HUES64 (cell line): Measurements from ENCODE around the gene HNRNPA2B1.
"Not testable (repeated sequence)": the region's sequence is repeated elsewhere in the genome, so short reads cannot be mapped to it uniquely, and the experiment has no call there.

ENCODE experiments used
- H3K27ac ChIP-seq: 2 replicates; pipeline ENCODE4 v1.7.0; 2013; ENCODE audit warnings: low read depth, low read length, inconsistent platforms
- H3K27me3 ChIP-seq: 2 replicates; pipeline ENCODE4 v1.6.1; 2013; ENCODE audit warnings: mild to moderate bottlenecking, low read length; ENCODE audit not compliant: insufficient read depth
- H3K36me3 ChIP-seq: 2 replicates; pipeline ENCODE4 v1.6.1; 2013; ENCODE audit warnings: mild to moderate bottlenecking, low read length; ENCODE audit not compliant: insufficient read depth
- H3K4me1 ChIP-seq: 2 replicates; pipeline ENCODE4 v1.6.1; 2013; ENCODE audit warnings: mild to moderate bottlenecking, low read length, moderate library complexity; ENCODE audit not compliant: insufficient read depth
- H3K4me3 ChIP-seq: 2 replicates; pipeline ENCODE4 v1.5.1; 2013; ENCODE audit warnings: mild to moderate bottlenecking, low read length, moderate library complexity
- H3K9ac ChIP-seq: 2 replicates; pipeline ENCODE4 v1.6.1; 2013; ENCODE audit warnings: mild to moderate bottlenecking, low read depth, low read length
- H3K9me3 ChIP-seq: 2 replicates; pipeline ENCODE4 v1.6.1; 2013; ENCODE audit warnings: low read depth, low read length; ENCODE audit not compliant: insufficient read depth
- WGBS: fragments of 150-250, 120-280 bp; methylation state at CpG from one replicate; pipeline ENCODE4 v1.1.7; 2013; ENCODE audit warnings: missing lambda C conversion rate; 5-methylcytosine and 5-hydroxymethylcytosine counted together

The HNRNPA2B1 gene

GRCh38 chr7:26197153-26198115 lies 3.1 kb downstream of the HNRNPA2B1 start:
- Histone ChIP-seq H3K4me1 (peaks cover 29% of the 10 kb centered on the region), H3K27me3 (no peaks in the 10 kb centered on the region), H3K9me3 (no peaks in the 10 kb centered on the region), H3K36me3 (peaks cover 72% of the 10 kb centered on the region), H3K27ac (peak overlapping the region; percentile 23; the same call in 1 of the 2 replicates), H3K9ac (peak overlapping the region; percentile 100), H3K4me3 (peak overlapping the region; percentile 94)
- 19% methylated on average over 5 of the region's 5 CpGs for WGBS

- Histone ChIP-seq H3K4me3 (peak overlapping the region; percentile 94), H3K27ac (no peak overlapping the region), H3K9me3 (no peaks in the 10 kb centered on the region), H3K9ac (peak overlapping the region; percentile 100; the same call in 1 of the 2 replicates), H3K27me3 (no peaks in the 10 kb centered on the region), H3K36me3 (peaks cover 86% of the 10 kb centered on the region), H3K4me1 (peaks cover 29% of the 10 kb centered on the region)
- 85% methylated on average over 10 of the region's 10 CpGs for WGBS
Measured at GRCh38 chr7:26195867-26196657, 4.5 kb downstream of the HNRNPA2B1 start.

DNA sequence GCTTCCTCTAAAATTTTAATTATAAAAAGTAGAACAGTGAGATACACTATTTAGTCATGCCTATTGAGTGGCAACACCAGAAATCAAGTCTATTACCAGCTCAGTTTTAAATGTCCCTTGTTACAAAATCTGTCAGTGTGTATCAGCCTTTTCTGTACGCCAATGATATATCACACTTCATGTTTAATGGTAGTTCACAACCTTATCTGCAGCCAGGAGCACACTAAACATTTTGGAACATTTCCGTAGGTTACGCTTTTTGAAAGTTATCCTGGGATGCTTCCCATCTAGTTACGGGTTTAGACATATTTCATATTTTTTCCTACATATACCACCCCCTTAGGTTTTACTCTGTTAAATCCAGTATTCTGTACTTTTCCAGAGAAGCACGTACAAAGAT lies 5.4 kb downstream of the HNRNPA2B1 start:
- H3K4me3 ChIP-seq: peak overlapping the region; percentile 94; the same call in 1 of the 2 replicates
- H3K27ac ChIP-seq: no peak overlapping the region
- peaks cover 94% of the 10 kb centered on the region for H3K36me3 ChIP-seq
- H3K27me3 ChIP-seq: no peaks in the 10 kb centered on the region
- no peak overlapping the region for H3K9ac ChIP-seq
- peaks cover 29% of the 10 kb centered on the region for H3K4me1 ChIP-seq
- 90% methylated on average over 5 of the region's 5 CpGs for WGBS
- H3K9me3 ChIP-seq: no peaks in the 10 kb centered on the region

DNA sequence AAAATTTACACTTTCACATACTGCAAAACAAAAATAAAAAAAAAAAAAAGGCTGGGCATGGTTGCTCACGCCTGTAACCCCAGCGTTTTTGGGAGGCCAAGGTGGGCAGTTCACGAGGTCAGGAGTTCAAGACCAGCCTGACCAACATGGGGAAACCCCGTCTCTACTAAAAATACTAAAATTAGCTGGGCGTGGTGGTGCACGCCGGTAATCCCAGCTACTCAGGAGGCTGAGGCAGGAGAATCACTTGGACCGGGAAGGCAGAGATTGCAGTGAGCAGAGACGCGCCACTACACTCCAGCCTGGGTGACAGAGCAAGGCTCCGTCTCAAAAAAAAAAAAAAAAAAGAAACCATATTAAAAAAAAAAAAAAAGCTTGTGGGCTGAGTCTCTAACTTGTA lies 5.8 kb downstream of the HNRNPA2B1 start:
- not testable (repeated sequence) for H3K27me3 ChIP-seq, H3K4me3 ChIP-seq, H3K9me3 ChIP-seq, H3K9ac ChIP-seq, H3K27ac ChIP-seq
- WGBS: 91% methylated on average over 8 of the region's 11 CpGs
- Histone ChIP-seq H3K4me1 (peaks cover 29% of the 10 kb centered on the region), H3K36me3 (peaks cover 99% of the 10 kb centered on the region)

DNA sequence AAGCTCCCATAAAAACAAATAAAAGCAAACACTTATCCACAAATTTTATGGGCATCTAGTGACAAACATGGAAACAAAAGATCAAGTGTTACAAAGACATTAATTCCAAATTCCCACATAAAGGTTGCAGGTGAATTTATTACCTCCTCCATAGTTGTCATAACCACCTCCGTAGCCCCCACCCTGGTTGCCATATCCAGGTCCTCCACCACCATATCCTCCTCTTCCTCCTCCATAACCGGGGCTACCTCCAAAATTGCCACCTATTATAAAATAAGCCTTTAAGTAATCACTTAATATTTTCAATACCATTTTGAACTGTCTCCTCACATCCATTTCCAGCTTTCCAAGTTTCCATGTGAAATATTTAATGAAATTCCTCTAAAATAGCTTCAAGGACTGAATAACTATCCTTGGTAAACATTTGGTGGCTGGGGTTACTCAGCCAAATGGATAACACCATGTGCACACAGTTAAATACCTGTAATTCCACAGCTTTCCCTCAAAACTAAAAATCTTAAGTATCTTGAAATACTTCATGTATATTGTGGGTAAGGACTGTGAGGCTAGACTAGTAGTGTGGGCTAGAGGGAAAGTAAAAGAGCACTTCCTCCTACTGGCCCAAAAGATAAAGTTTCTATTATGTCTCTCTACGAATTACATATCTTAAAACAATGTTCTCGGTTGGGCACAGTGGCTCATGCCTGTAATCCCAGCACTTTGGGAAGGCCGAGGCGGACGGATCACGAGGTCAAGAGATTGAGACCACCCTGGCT lies 6.9 kb downstream of the HNRNPA2B1 start:
- no peaks in the 10 kb centered on the region for H3K9me3 ChIP-seq
- H3K27me3 ChIP-seq: no peaks in the 10 kb centered on the region
- WGBS: 94% methylated on average over 8 of the region's 8 CpGs
- peaks cover 29% of the 10 kb centered on the region for H3K4me1 ChIP-seq
- peaks cover 100% of the 10 kb centered on the region for H3K36me3 ChIP-seq
- no peak overlapping the region for H3K9ac ChIP-seq
- H3K4me3 ChIP-seq: no peak overlapping the region
- H3K27ac ChIP-seq: 0 out of 2 replicates have a peak overlapping the region, but pooled peaks have one; percentile 41

DNA sequence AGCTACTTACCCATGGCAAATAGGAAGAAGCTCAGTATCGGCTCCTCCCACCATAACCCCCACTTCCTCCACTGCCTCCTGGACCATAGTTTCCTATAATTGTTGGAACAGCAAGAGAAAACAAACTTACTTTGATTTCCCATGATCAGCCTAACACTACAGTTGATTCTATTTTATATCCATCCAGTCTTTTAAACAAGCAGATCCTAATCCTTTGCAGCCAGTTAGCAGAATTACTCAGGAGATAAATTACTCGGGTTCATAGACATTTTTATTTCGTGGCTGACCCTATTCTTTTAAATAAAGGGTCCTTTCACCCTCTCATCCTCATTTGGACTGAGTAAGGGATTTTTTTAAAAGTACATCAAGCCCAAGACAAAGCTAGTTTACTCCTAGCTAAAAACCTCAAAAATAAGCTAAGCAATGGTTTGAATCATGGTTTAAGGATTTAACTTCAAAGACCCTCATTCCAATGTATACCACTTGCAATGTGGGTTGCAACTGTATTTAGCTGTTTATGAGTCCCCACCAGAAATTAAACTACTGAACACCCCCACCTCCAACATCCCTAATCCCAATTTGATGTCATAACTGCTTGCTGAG lies 8.0 kb downstream of the HNRNPA2B1 start:
- Histone ChIP-seq H3K27me3 (no peaks in the 10 kb centered on the region), H3K9ac (no peak overlapping the region), H3K4me1 (peaks cover 29% of the 10 kb centered on the region), H3K9me3 (no peaks in the 10 kb centered on the region), H3K36me3 (peaks cover 97% of the 10 kb centered on the region), H3K27ac (0 out of 2 replicates have a peak overlapping the region, but pooled peaks have one; percentile 28), H3K4me3 (no peak overlapping the region)
- WGBS: 93% methylated on average over 3 of the region's 3 CpGs

GRCh38 chr7:26191974-26192479 lies 8.5 kb downstream of the HNRNPA2B1 start:
- H3K9me3 ChIP-seq: no peaks in the 10 kb centered on the region
- H3K36me3 ChIP-seq: peaks cover 92% of the 10 kb centered on the region
- WGBS: 100% methylated on average over 1 of the region's 1 CpG
- H3K4me1 ChIP-seq: peaks cover 23% of the 10 kb centered on the region
- no peaks in the 10 kb centered on the region for H3K27me3 ChIP-seq
- H3K27ac ChIP-seq: no peak overlapping the region
- H3K4me3 ChIP-seq: no peak overlapping the region
- H3K9ac ChIP-seq: no peak overlapping the region

- Histone ChIP-seq H3K9me3 (no peaks in the 10 kb centered on the region), H3K4me1 (peaks cover 17% of the 10 kb centered on the region), H3K4me3 (no peak overlapping the region), H3K27ac (no peak overlapping the region), H3K36me3 (peaks cover 92% of the 10 kb centered on the region), H3K27me3 (no peaks in the 10 kb centered on the region), H3K9ac (no peak overlapping the region)
- 85% methylated on average over 6 of the region's 7 CpGs for WGBS
Measured at GRCh38 chr7:26191233-26191973, 9.1 kb downstream of the HNRNPA2B1 start.

GRCh38 chr7:26190417-26190869 lies 10.1 kb downstream of the HNRNPA2B1 start:
- peaks cover 7% of the 10 kb centered on the region; the same call in 1 of the 2 replicates for H3K4me1 ChIP-seq
- 98% methylated on average over 1 of the region's 1 CpG for WGBS
- H3K27ac ChIP-seq: 0 out of 2 replicates have a peak overlapping the region, but pooled peaks have one; percentile 10
- no peaks in the 10 kb centered on the region for H3K27me3 ChIP-seq
- no peak overlapping the region for H3K9ac ChIP-seq
- H3K36me3 ChIP-seq: peaks cover 87% of the 10 kb centered on the region
- no peak overlapping the region for H3K4me3 ChIP-seq
- no peaks in the 10 kb centered on the region for H3K9me3 ChIP-seq
